ENCODE data around the gene SLC9A3. TPM values are rescaled to one million over a fixed set of nuclear protein-coding genes. Genes with fewer than 3 reads are reported as not detected.
"Not testable (repeated sequence)": the region's sequence is repeated elsewhere in the genome, so short reads cannot be mapped to it uniquely, and the experiment has no call there.

Gene SLC9A3
- total RNA-seq: 1.2 TPM

GRCh38 chr5:524234-524972 lies at the start of gene SLC9A3:
Gene SLC9A3, minus strand, starts transcription at chr5:524449.
- FAIRE-seq (no peak), DNase-seq (ENCODE audit: low spot score in 2 of 2) (no peak)

- FAIRE-seq (no peak), DNase-seq (ENCODE audit: low spot score in 2 of 2) (no peak)
Observed at GRCh38 chr5:573976-574375, 49.7 kb upstream of the SLC9A3 start.

GRCh38 chr5:573206-573605 lies 49.0 kb upstream of the SLC9A3 start:
- DNase-seq (ENCODE audit: low spot score in 2 of 2) (no peak), FAIRE-seq (no peak)

- DNase-seq (ENCODE audit: low spot score in 2 of 2) (no peak), FAIRE-seq (no peak)
Observed at GRCh38 chr5:572398-573019, 48.3 kb upstream of the SLC9A3 start.

- FAIRE-seq (no peak), DNase-seq (ENCODE audit: low spot score in 2 of 2) (no peak)
Observed at GRCh38 chr5:571791-572190, 47.5 kb upstream of the SLC9A3 start.

- no peak for DNase-seq (ENCODE audit: low spot score in 2 of 2)
Observed at GRCh38 chr5:570886-571285, 46.6 kb upstream of the SLC9A3 start.

GRCh38 chr5:570446-570845 lies 46.2 kb upstream of the SLC9A3 start:
- FAIRE-seq: no peak
- DNase-seq (ENCODE audit: low spot score in 2 of 2): no peak

More at GRCh38 chr5:570886-571285, 46.6 kb upstream of the SLC9A3 start:
- no peak for FAIRE-seq

GRCh38 chr5:569868-570361 lies 45.7 kb upstream of the SLC9A3 start:
- no peak for DNase-seq (ENCODE audit: low spot score in 2 of 2)
- FAIRE-seq: no peak

GRCh38 chr5:569358-569867 lies 45.2 kb upstream of the SLC9A3 start:
- DNase-seq (ENCODE audit: low spot score in 2 of 2) (no peak), FAIRE-seq (no peak)

GRCh38 chr5:568809-569208 lies 44.6 kb upstream of the SLC9A3 start:
- no peak for DNase-seq (ENCODE audit: low spot score in 2 of 2)
- FAIRE-seq: no peak

GRCh38 chr5:568061-568781 lies 44.0 kb upstream of the SLC9A3 start:
- FAIRE-seq: no peak
- no peak for DNase-seq (ENCODE audit: low spot score in 2 of 2)

- FAIRE-seq (no peak), DNase-seq (ENCODE audit: low spot score in 2 of 2) (no peak)
Observed at GRCh38 chr5:567664-568060, 43.4 kb upstream of the SLC9A3 start.

- FAIRE-seq (no peak), DNase-seq (ENCODE audit: low spot score in 2 of 2) (no peak)
Observed at GRCh38 chr5:566636-567309, 42.5 kb upstream of the SLC9A3 start.

GRCh38 chr5:565782-566440 lies 41.7 kb upstream of the SLC9A3 start:
- no peak for DNase-seq (ENCODE audit: low spot score in 2 of 2)
- FAIRE-seq: no peak

- DNase-seq (ENCODE audit: low spot score in 2 of 2) (no peak), FAIRE-seq (no peak)
Observed at GRCh38 chr5:561408-561807, 37.2 kb upstream of the SLC9A3 start.

- no peak for DNase-seq (ENCODE audit: low spot score in 2 of 2)
- no peak for FAIRE-seq
Observed at GRCh38 chr5:560792-561166, 36.5 kb upstream of the SLC9A3 start.

GRCh38 chr5:558871-559503 lies 34.7 kb upstream of the SLC9A3 start:
- DNase-seq (ENCODE audit: low spot score in 2 of 2) (no peak), FAIRE-seq (no peak)

GRCh38 chr5:558326-558725 lies 34.1 kb upstream of the SLC9A3 start:
- no peak for DNase-seq (ENCODE audit: low spot score in 2 of 2)
- no peak for FAIRE-seq

GRCh38 chr5:557917-558316 lies 33.7 kb upstream of the SLC9A3 start:
- not testable (repeated sequence) for DNase-seq (ENCODE audit: low spot score in 2 of 2); FAIRE-seq

Data from frontal cortex (tissue), 4 donors.